Central memory CD4-positive, alpha-beta T cell (primary cell): ENCODE measurements around the gene DYNLL2.
"Not testable (repeated sequence)": the region's sequence is repeated elsewhere in the genome, so short reads cannot be mapped to it uniquely, and the experiment has no call there.

ENCODE experiments used
- DNase-seq: peaks from one replicate; pipeline ENCODE4 v3.0.0; 2022

DYNLL2 gene

GRCh38 chr17:58107306-58107705 is 24.1 kb downstream of the DYNLL2 start:
- no peak for DNase-seq

- DNase-seq = no peak
Measured at GRCh38 chr17:58109197-58109596, 26.0 kb downstream of the DYNLL2 start.

- no peak for DNase-seq
Measured at GRCh38 chr17:58110012-58110411, 26.8 kb downstream of the DYNLL2 start.

- DNase-seq = no peak
Measured at GRCh38 chr17:58111676-58112075, 28.5 kb downstream of the DYNLL2 start.

- peak; percentile 71 for DNase-seq
Measured at GRCh38 chr17:58112970-58113631, 29.9 kb downstream of the DYNLL2 start.

GRCh38 chr17:58113947-58114346 is 30.7 kb downstream of the DYNLL2 start:
- no peak for DNase-seq

- no peak for DNase-seq
Measured at GRCh38 chr17:58117382-58117781, 34.2 kb downstream of the DYNLL2 start.

- no peak for DNase-seq
Measured at GRCh38 chr17:58119491-58119890, 36.3 kb downstream of the DYNLL2 start.

- DNase-seq = peak; percentile 47
Measured at GRCh38 chr17:58120195-58120822, 37.1 kb downstream of the DYNLL2 start.

GRCh38 chr17:58121925-58122324 is 38.7 kb downstream of the DYNLL2 start:
- DNase-seq = peak; percentile 57

- DNase-seq = no peak
Measured at GRCh38 chr17:58127846-58128245, 44.6 kb downstream of the DYNLL2 start.

GRCh38 chr17:58132697-58133096 is 49.5 kb downstream of the DYNLL2 start:
- not testable (repeated sequence) for DNase-seq

- DNase-seq = no peak
Measured at GRCh38 chr17:58136669-58137279, 53.6 kb downstream of the DYNLL2 start.

- no peak for DNase-seq
Measured at GRCh38 chr17:58141505-58141904, 58.3 kb downstream of the DYNLL2 start.

- DNase-seq = not testable (repeated sequence)
Measured at GRCh38 chr17:58143335-58143734, 60.1 kb downstream of the DYNLL2 start.

- no peak for DNase-seq
Measured at GRCh38 chr17:58144801-58145200, 61.6 kb downstream of the DYNLL2 start.
